ENCODE measurements around the gene GHRL. TPM values are rescaled to one million over a fixed set of nuclear protein-coding genes. Genes with fewer than 3 reads are reported as not detected.

GHRL gene
- total RNA-seq, 3 donors from 2014 or later = 0.51 to 0.63 (median 0.55) TPM

DNA sequence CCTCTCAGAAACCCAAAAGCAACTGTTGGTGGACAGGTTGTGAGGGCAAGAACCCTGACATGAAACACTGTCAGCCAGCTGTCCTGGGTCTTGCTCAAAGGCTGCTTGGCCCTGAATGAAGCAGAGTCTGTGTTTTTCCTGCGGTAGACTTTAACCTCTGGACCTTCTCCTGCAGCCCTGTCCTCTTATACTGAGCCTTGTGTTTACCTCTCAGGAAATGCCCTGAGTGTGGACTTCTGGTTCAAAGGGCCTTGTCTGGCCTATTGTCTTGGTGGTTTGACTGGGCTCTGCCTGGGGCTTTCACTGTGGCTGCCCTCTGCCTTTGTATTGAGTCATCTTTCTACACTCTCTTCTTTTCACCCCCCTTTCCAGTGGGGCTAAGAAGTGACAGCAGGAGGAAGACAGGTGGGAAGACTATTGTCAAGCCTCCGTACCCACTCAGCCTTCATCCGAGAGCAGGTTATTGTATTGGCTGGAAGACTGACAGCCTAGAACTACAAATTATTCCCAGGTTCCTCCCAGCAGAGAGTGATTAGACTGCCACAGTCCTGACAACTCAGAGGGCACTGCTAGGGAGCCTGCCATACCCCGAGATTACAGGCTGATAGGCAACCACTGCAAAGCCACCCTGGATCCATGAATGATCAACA lies 24.7 kb upstream of the GHRL start:
- peaks cover 7% of the 10 kb centered on the region for H3K36me3 ChIP-seq (ENCODE audit: low read depth)
- intact Hi-C loops (cut with DNase I, micrococcal nuclease) = no loop called here
- H3K4me1 ChIP-seq (ENCODE audit: low read depth) = peaks cover 13% of the 10 kb centered on the region
- H3K4me3 ChIP-seq = no peak overlapping the region
- TF ChIP-seq, protein P1, sequence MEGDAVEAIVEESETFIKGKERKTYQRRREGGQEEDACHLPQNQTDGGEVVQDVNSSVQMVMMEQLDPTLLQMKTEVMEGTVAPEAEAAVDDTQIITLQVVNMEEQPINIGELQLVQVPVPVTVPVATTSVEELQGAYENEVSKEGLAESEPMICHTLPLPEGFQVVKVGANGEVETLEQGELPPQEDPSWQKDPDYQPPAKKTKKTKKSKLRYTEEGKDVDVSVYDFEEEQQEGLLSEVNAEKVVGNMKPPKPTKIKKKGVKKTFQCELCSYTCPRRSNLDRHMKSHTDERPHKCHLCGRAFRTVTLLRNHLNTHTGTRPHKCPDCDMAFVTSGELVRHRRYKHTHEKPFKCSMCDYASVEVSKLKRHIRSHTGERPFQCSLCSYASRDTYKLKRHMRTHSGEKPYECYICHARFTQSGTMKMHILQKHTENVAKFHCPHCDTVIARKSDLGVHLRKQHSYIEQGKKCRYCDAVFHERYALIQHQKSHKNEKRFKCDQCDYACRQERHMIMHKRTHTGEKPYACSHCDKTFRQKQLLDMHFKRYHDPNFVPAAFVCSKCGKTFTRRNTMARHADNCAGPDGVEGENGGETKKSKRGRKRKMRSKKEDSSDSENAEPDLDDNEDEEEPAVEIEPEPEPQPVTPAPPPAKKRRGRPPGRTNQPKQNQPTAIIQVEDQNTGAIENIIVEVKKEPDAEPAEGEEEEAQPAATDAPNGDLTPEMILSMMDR (IDR thresholded peaks at IDR 0.05) = no peak
- DNase-seq (no peak), ATAC-seq (no peak)
- no peaks in the 10 kb centered on the region for H3K9me3 ChIP-seq

GRCh38 chr3:10315771-10316344 lies 23.1 kb upstream of the GHRL start:
- no peak overlapping the region for H3K4me3 ChIP-seq
- intact Hi-C loops (cut with DNase I, micrococcal nuclease) = no loop called here
- peaks cover 20% of the 10 kb centered on the region for H3K36me3 ChIP-seq (ENCODE audit: low read depth)
- H3K9me3 ChIP-seq = no peaks in the 10 kb centered on the region
- TF ChIP-seq, protein P1 (IDR thresholded peaks at IDR 0.05) = no peak
- no peak for ATAC-seq
- peaks cover 13% of the 10 kb centered on the region for H3K4me1 ChIP-seq (ENCODE audit: low read depth)
- DNase-seq = no peak

- Histone ChIP-seq H3K4me1 (ENCODE audit: low read depth) (peaks cover 10% of the 10 kb centered on the region), H3K9me3 (no peaks in the 10 kb centered on the region), H3K36me3 (ENCODE audit: low read depth) (peaks cover 23% of the 10 kb centered on the region), H3K4me3 (no peak overlapping the region)
- DNase-seq (no peak), ATAC-seq (no peak)
- TF ChIP-seq, protein P1 (IDR thresholded peaks at IDR 0.05) = no peak
- intact Hi-C loops (cut with DNase I, micrococcal nuclease) = no loop called here
Measured at GRCh38 chr3:10315101-10315500, 22.4 kb upstream of the GHRL start.

GRCh38 chr3:10312861-10313260 lies 20.1 kb upstream of the GHRL start:
- peaks cover 23% of the 10 kb centered on the region for H3K36me3 ChIP-seq (ENCODE audit: low read depth)
- no peak for ATAC-seq
- intact Hi-C loops (cut with DNase I, micrococcal nuclease) = no loop called here

DNA sequence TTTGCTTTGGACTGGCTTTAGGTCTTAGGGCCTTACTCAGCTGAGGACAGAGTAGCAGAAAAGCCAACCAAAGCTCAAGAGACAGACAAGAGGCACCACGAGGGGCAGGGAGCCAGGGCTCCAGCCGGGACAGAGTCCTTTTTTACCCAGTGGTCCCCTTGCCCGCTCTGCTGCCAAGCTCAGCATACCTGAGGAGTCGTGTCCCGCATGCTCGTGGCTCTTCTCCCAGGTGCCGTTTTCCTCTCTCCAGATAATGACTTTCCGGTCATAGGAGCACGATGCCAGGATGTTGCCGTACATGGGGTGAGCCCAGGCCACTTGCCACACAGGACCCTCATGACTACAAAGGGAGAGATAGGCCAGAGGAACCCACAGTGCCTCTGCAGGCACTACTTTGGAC lies 19.6 kb upstream of the GHRL start:
- Histone ChIP-seq H3K36me3 (ENCODE audit: low read depth) (peaks cover 23% of the 10 kb centered on the region), H3K4me1 (ENCODE audit: low read depth) (no peaks in the 10 kb centered on the region), H3K4me3 (no peak overlapping the region), H3K9me3 (no peaks in the 10 kb centered on the region)
- DNase-seq = no peak
- TF ChIP-seq, protein P1 (IDR thresholded peaks at IDR 0.05) = no peak
- ATAC-seq = no peak
- intact Hi-C loops (cut with DNase I, micrococcal nuclease) = no loop called here

More at GRCh38 chr3:10312861-10313260, 20.1 kb upstream of the GHRL start:
- DNase-seq = no peak
- TF ChIP-seq, protein P1 (IDR thresholded peaks at IDR 0.05) = no peak
- Histone ChIP-seq H3K4me1 (ENCODE audit: low read depth) (no peaks in the 10 kb centered on the region), H3K9me3 (no peaks in the 10 kb centered on the region), H3K4me3 (no peak overlapping the region)
